CD4-positive, CD25-positive, alpha-beta regulatory T cell (primary cell): ENCODE measurements around the gene ATG13. TPM values are rescaled to one million over a fixed set of nuclear protein-coding genes. Genes with fewer than 3 reads are reported as not detected.

Experiments
- ATAC-seq, 2 donors: fragments of 150-1000 bp; cut with Tn5 transposase; one replicate each; pipeline ENCODE4 v1.10.0; 2021; ENCODE audit warnings: low read depth in 2 of 2, moderate number of reproducible peaks in 2 of 2, moderate library complexity in 1 of 2
- DNase-seq, 3 donors: peaks; one replicate each; pipeline versions ENCODE4 v3.0.0 to v3.0.0-alpha.2; 2012 to 2022; ENCODE audit warnings: mixed read lengths in 1 of 3
- H3K27ac ChIP-seq: one replicate; pipeline ENCODE4 v1.7.0; 2013; ENCODE audit warnings: mild to moderate bottlenecking, low read length; ENCODE audit not compliant: insufficient read depth, poor library complexity, severe bottlenecking
- H3K27me3 ChIP-seq: one replicate; pipeline ENCODE4 v1.7.0; 2013; ENCODE audit warnings: low read length; ENCODE audit not compliant: control insufficient read depth, insufficient read depth
- H3K36me3 ChIP-seq: one replicate; pipeline ENCODE4 v1.7.0; 2013; ENCODE audit warnings: mild to moderate bottlenecking, low read length, moderate library complexity; ENCODE audit not compliant: control insufficient read depth, insufficient read depth
- H3K4me1 ChIP-seq: 2 replicates; pipeline ENCODE4 v1.7.0; 2013; ENCODE audit warnings: mild to moderate bottlenecking, low read length; ENCODE audit not compliant: insufficient read depth, control insufficient read depth, poor library complexity, severe bottlenecking
- H3K4me3 ChIP-seq: one replicate; pipeline ENCODE4 v1.7.0; 2013; ENCODE audit warnings: low read depth, mild to moderate bottlenecking, low read length, moderate library complexity
- H3K9me3 ChIP-seq, 2 experiments: 1 replicate in 1 of 2; 2 replicates in 1 of 2; pipeline ENCODE4 v1.7.0; 2013; ENCODE audit warnings: low read length in 2 of 2, mild to moderate bottlenecking in 1 of 2, moderate library complexity in 1 of 2; ENCODE audit not compliant: control insufficient read depth in 2 of 2
- H3K27ac Mint-ChIP-seq, 3 donors: one replicate each; pipeline ENCODE4 v1.8.0; 2020 to 2022; ENCODE audit warnings: mild to moderate bottlenecking in 3 of 3, mixed read lengths in 3 of 3, moderate library complexity in 2 of 3
- H3K27me3 Mint-ChIP-seq: one replicate; pipeline ENCODE4 v1.8.0; 2022; ENCODE audit warnings: mild to moderate bottlenecking, mixed read lengths
- H3K36me3 Mint-ChIP-seq: one replicate; pipeline ENCODE4 v1.8.0; 2020; ENCODE audit warnings: mixed read lengths
- H3K4me1 Mint-ChIP-seq, 4 donors: one replicate each; pipeline ENCODE4 v1.8.0; 2020 to 2022; ENCODE audit warnings: mixed read lengths in 4 of 4, mild to moderate bottlenecking in 1 of 4
- H3K4me3 Mint-ChIP-seq, 4 donors: one replicate each; pipeline ENCODE4 v1.8.0; 2020 to 2022; ENCODE audit warnings: mild to moderate bottlenecking in 4 of 4, mixed read lengths in 4 of 4, moderate library complexity in 3 of 4
- H3K9me3 Mint-ChIP-seq, 7 donors: one replicate each; pipeline ENCODE4 v1.8.0; 2020 to 2022; ENCODE audit warnings: mixed read lengths in 7 of 7, mild to moderate bottlenecking in 3 of 7, moderate library complexity in 2 of 7
- polyA plus RNA-seq, 4 donors: library from polyadenylated mRNA; unstranded; fragments of 300-500 nt; fragmentation: Illumina TruSeq; gene quantifications; one replicate each; pipeline ENCODE4 v1.2.3, GENCODE V29; 2021
- total RNA-seq: library from RNA; stranded (reverse); gene quantifications from one replicate; pipeline ENCODE4 v1.2.3, GENCODE V29; 2022

The ATG13 gene
- total and polyA plus RNA-seq, 5 donors from 2014 or later: 69.0 to 135 (median 77.1) TPM

DNA sequence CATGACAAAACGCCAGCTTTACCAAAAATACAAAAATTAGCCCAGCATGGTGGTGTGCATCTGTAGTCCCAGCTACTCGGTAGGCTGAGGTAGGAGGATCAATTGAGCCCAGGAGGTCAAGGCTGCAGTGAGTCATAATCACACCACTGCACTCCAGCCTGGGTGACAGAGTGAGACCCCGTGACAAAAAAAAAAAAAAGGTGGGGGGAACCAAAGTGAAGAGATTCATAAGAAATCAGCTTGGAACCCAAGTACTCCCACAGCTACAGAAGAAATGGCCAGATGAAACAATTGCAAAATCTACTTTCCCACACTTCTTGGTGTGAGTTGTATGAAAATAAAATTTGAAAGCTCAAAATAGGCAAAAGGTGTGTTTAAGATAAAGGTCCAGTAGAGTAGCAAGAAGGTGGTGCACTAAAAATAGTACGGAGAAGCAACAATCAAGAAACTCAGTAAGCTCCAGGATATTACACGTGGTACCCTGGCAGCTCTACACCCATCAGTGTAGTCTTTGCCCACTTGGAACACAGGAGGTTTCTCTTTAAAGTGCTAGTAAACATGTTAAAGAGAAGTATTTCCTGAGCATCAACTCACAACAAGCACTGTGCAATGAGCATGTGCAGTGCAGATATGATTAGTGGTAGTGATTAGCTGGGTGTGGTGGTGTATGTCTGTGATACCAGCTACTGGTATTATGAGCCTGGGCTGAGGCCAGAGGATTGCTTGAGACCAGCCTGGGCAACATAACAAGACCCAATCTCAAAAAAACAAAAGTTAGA, 5.6 kb upstream of the ATG13 start:
- Mint-ChIP-seq H3K9me3 (no peaks in the 10 kb centered on the region), H3K4me1 (peaks cover 11 to 35% (median 21%) of the 10 kb centered on the region in 4 donors), H3K27me3 (no peaks in the 10 kb centered on the region), H3K27ac (peak overlapping the region in 1 of 3 donors; percentile 11), H3K36me3 (no peaks in the 10 kb centered on the region), H3K4me3 (peak overlapping the region in 3 of 4 donors; percentile 1 to 90 (median 77))
- H3K9me3 ChIP-seq: no peaks in the 10 kb centered on the region
- no peaks in the 10 kb centered on the region for H3K27me3 ChIP-seq
- peak overlapping the region; percentile 65 for H3K4me3 ChIP-seq
- ATAC-seq: peak; percentile 71 to 76
- DNase-seq: peak in 2 of 3 donors; percentile 11 to 55
- H3K27ac ChIP-seq: peak overlapping the region; percentile 53
- H3K36me3 ChIP-seq: no peaks in the 10 kb centered on the region
- H3K4me1 ChIP-seq: peaks cover 32% of the 10 kb centered on the region

DNA sequence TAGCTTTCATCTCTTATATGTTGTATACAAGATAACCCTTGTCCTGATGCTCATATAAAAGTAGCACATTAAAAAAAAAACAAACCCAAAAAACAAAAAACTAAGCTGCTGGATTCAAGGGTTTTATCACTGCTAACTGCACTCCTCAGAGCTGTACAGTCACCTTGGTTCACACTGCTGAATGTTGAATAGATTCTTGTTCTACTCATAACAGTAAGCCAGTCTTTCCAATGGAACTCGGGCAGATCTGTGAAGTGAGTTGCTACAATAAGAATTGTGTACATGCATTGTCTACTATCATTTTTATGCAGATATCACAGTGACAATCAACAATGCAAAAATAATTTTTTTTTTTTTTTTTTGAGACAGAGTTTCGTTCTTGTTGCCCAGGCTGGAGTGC, 5.0 kb upstream of the ATG13 start:
- ATAC-seq (no peak), DNase-seq (no peak)
- peak overlapping the region; percentile 65 for H3K4me3 ChIP-seq
- H3K27ac Mint-ChIP-seq: no peak overlapping the region
- peaks cover 12 to 40% (median 23%) of the 10 kb centered on the region in 4 donors for H3K4me1 Mint-ChIP-seq
- peaks cover 32% of the 10 kb centered on the region for H3K4me1 ChIP-seq
- peak overlapping the region in 2 of 4 donors; percentile 77 to 90 for H3K4me3 Mint-ChIP-seq
- no peaks in the 10 kb centered on the region for H3K9me3 Mint-ChIP-seq
- H3K36me3 ChIP-seq: no peaks in the 10 kb centered on the region
- H3K9me3 ChIP-seq: no peaks in the 10 kb centered on the region
- H3K27me3 ChIP-seq: no peaks in the 10 kb centered on the region
- peaks cover 2% of the 10 kb centered on the region for H3K27me3 Mint-ChIP-seq
- H3K36me3 Mint-ChIP-seq: no peaks in the 10 kb centered on the region
- peak overlapping the region; percentile 53 for H3K27ac ChIP-seq

DNA sequence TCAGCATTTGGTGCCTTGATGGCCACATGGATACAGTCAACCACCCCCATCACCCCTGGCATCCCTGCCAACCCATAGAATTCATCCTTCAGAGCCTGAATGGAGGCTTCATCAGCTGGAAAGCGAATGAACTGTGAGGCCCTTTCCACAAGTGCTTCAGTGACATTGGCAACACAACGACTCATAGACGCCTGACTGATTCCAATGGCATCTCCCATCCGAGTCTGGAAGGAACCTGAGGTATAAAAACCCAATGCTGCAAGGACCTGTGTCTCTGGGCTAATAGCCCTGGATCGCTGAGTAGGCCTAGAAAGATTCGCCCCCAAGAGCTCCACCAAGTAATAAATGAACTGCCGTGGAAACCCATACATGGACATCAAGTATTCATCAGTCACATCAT, 1.6 kb upstream of the ATG13 start:
- Mint-ChIP-seq H3K4me3 (peak overlapping the region; percentile 95 to 100 (median 97)), H3K36me3 (peaks cover 3% of the 10 kb centered on the region), H3K27ac (peak overlapping the region in 2 of 3 donors; percentile 32 to 99), H3K9me3 (no peaks in the 10 kb centered on the region), H3K27me3 (peaks cover 4% of the 10 kb centered on the region), H3K4me1 (peaks cover 20 to 60% (median 35%) of the 10 kb centered on the region in 4 donors)
- H3K27ac ChIP-seq: no peak overlapping the region
- no peaks in the 10 kb centered on the region for H3K9me3 ChIP-seq
- ATAC-seq: no peak
- peaks cover 61% of the 10 kb centered on the region for H3K4me1 ChIP-seq
- no peaks in the 10 kb centered on the region for H3K27me3 ChIP-seq
- H3K4me3 ChIP-seq: peak overlapping the region; percentile 97
- no peak for DNase-seq
- peaks cover 3% of the 10 kb centered on the region for H3K36me3 ChIP-seq

DNA sequence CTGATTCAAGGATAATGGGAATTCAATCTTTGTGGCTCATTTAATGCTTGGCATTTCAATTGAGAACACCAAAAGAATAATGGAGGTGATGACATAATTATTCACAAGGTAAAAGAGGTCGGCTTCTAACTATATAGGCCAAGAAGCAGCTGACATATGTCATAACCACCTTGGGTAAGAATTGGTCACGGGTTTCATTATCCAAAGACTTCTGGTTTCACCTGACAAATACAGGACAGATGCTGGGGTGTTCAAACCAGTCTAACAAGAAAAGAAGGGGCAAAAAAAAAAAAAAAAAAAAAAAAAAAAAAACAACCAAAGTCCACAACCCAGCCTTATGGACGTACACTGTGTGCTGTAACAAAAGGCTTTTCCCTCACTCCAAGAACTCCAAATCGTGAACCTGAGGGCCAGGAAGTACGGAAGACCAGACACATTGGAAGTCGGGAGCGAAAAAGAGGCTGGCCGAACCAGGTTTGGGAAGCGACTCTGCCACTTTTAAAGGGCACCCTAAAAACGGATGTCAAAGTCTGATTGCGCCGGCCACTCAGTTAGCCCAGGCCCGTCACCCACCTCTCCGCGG, 711 bp upstream of the ATG13 start:
- DNase-seq: peak in 1 of 3 donors; percentile 43

DNA sequence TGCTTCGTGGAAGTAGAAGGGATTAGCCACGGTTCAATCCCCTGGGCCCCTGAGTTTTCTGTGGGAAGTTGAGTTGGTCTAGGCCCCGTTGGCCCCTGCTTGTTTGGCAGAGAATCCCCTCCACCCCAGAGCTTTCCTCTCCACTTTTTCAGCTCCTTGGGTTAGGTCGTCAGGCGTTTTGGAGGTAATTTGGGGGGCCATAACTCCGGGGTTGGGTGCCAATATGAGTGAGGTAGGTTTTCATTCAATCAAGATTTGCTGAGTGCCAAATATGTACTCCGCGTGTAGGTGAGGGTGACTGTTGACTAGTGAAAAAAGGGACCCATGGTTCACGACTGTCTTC, 590 bp downstream of the ATG13 start:
- H3K4me1 ChIP-seq: peaks cover 48% of the 10 kb centered on the region
- peak overlapping the region; percentile 97 for H3K4me3 ChIP-seq
- no peak for DNase-seq
- Mint-ChIP-seq H3K9me3 (no peaks in the 10 kb centered on the region), H3K4me1 (peaks cover 32 to 65% (median 41%) of the 10 kb centered on the region in 4 donors), H3K36me3 (peaks cover 18% of the 10 kb centered on the region), H3K27me3 (peaks cover 4% of the 10 kb centered on the region), H3K4me3 (peak overlapping the region; percentile 95 to 100 (median 97)), H3K27ac (peak overlapping the region; percentile 99 to 100 (median 99))
- H3K36me3 ChIP-seq: peaks cover 19% of the 10 kb centered on the region
- H3K9me3 ChIP-seq: no peaks in the 10 kb centered on the region
- no peaks in the 10 kb centered on the region for H3K27me3 ChIP-seq
- peak overlapping the region; percentile 99 for H3K27ac ChIP-seq
- ATAC-seq: no peak

More for the DNA sequence above, 711 bp upstream of the ATG13 start:
- Mint-ChIP-seq H3K9me3 (no peaks in the 10 kb centered on the region), H3K27ac (peak overlapping the region; percentile 99 to 100 (median 99)), H3K4me3 (peak overlapping the region; percentile 95 to 100 (median 97)), H3K4me1 (peaks cover 27 to 64% (median 40%) of the 10 kb centered on the region in 4 donors), H3K27me3 (peaks cover 4% of the 10 kb centered on the region), H3K36me3 (peaks cover 10% of the 10 kb centered on the region)
- Histone ChIP-seq H3K27ac (peak overlapping the region; percentile 99), H3K4me3 (peak overlapping the region; percentile 97), H3K9me3 (no peaks in the 10 kb centered on the region), H3K4me1 (peaks cover 57% of the 10 kb centered on the region), H3K36me3 (peaks cover 10% of the 10 kb centered on the region), H3K27me3 (no peaks in the 10 kb centered on the region)
- no peak for ATAC-seq

DNA sequence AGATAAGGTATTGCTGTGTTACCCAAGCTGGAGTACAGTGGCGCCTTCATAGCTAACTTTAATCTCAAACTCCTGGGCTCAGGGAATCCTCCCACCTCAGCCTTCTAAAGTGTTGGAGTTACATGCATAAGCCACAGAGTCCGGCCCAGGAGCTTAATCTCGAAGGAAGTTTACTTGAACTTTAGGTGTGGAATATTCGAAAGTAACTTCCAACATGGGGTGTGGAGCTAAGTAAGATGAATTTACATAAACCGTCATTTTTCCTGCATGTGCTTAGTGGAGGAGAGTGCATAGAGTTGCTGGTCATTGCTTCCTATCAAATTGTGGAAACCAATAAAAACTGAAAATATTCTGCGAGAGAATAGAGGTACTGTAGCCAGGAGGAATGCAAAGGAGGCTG, 1.5 kb downstream of the ATG13 start:
- peak overlapping the region in 2 of 3 donors; percentile 32 to 99 for H3K27ac Mint-ChIP-seq
- Histone ChIP-seq H3K9me3 (no peaks in the 10 kb centered on the region), H3K27ac (peak overlapping the region; percentile 23), H3K4me3 (peak overlapping the region; percentile 97), H3K4me1 (peaks cover 42% of the 10 kb centered on the region), H3K36me3 (peaks cover 23% of the 10 kb centered on the region), H3K27me3 (no peaks in the 10 kb centered on the region)
- peaks cover 4% of the 10 kb centered on the region for H3K27me3 Mint-ChIP-seq
- ATAC-seq (no peak), DNase-seq (no peak)
- peaks cover 32 to 60% (median 41%) of the 10 kb centered on the region in 4 donors for H3K4me1 Mint-ChIP-seq
- H3K4me3 Mint-ChIP-seq: peak overlapping the region; percentile 55 to 98 (median 90)
- H3K36me3 Mint-ChIP-seq: peaks cover 18% of the 10 kb centered on the region
- H3K9me3 Mint-ChIP-seq: no peaks in the 10 kb centered on the region

DNA sequence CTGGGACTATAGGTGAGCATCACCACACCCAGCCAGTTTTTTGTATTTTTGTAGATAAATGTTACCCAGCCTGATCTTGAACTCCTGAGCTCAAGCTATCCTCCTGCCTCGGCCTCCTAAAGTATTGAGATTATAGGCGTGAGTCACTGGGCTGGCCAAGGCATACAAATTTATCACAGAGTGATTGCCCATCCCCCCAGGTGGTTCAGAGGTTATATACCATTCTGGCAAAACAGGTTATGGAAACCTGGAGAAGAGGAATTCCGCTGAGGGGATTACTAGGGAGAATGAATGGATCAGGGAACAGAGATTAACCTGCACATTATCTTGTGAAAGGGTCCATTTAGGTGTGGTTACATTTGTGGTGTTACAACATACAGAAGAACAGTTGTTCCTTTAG, 8.1 kb downstream of the ATG13 start:
- Histone ChIP-seq H3K4me3 (no peak overlapping the region), H3K9me3 (no peaks in the 10 kb centered on the region), H3K27me3 (no peaks in the 10 kb centered on the region), H3K4me1 (peaks cover 3% of the 10 kb centered on the region), H3K27ac (no peak overlapping the region), H3K36me3 (peaks cover 64% of the 10 kb centered on the region)
- H3K36me3 Mint-ChIP-seq: peaks cover 34% of the 10 kb centered on the region
- peak overlapping the region in 1 of 3 donors; percentile 71 for H3K27ac Mint-ChIP-seq
- peaks cover 18 to 47% (median 37%) of the 10 kb centered on the region in 4 donors for H3K4me1 Mint-ChIP-seq
- no peak for ATAC-seq
- no peaks in the 10 kb centered on the region for H3K27me3 Mint-ChIP-seq
- no peak overlapping the region for H3K4me3 Mint-ChIP-seq
- H3K9me3 Mint-ChIP-seq: no peaks in the 10 kb centered on the region
- DNase-seq: no peak
